PC-3 (cell line): ENCODE data around the gene ALDH16A1. TPM values are rescaled to one million over a fixed set of nuclear protein-coding genes. Genes with fewer than 3 reads are reported as not detected.

Source experiments
- ATAC-seq: fragments of 200-7000 bp; cut with Tn5 transposase; 2 replicates; pipeline ENCODE4 v1.9.1; 2020; ENCODE audit warnings: mild to moderate bottlenecking, moderate library complexity
- BruUV-seq: library from RNA; stranded (reverse); fragments of 400-500 nt; replicated peaks from 2 replicates; lab custom pipeline; 2021; lab: Mats Ljungman, UMichigan
- CTCF ChIA-PET: fragments of 300-600 bp; sonication (Branson Sonifier 250); formaldehyde crosslinking; loops from one replicate; lab custom pipeline; 2022; ENCODE audit warnings: antibody characterized with exemption; lab: Charles Lee
- POLR2A ChIA-PET: fragments of 300-600 bp; sonication (Branson Sonifier 250); formaldehyde crosslinking; loops from one replicate; lab custom pipeline; 2022; ENCODE audit warnings: antibody characterized with exemption; ENCODE audit not compliant: unreplicated experiment; lab: Charles Lee
- DNase-seq: peaks from one replicate; pipeline ENCODE4 v3.0.0-alpha.2; 2015
- H2AFZ ChIP-seq: fragments of 300-600 bp; sonication (generic); 2 replicates; pipeline ENCODE4 v1.6.0; 2016; ENCODE audit warnings: antibody characterized with exemption, low read length
- H3F3A ChIP-seq: fragments of 300-600 bp; sonication (generic); one replicate; pipeline ENCODE4 v1.6.0; 2017; ENCODE audit warnings: antibody characterized with exemption, low read length, control low read depth, mild to moderate bottlenecking; ENCODE audit not compliant: unreplicated experiment
- H3K27ac ChIP-seq: fragments of 300-600 bp; sonication (generic); 2 replicates; pipeline ENCODE4 v1.5.1; 2016; ENCODE audit warnings: mild to moderate bottlenecking, low read length
- H3K27me3 ChIP-seq: fragments of 300-600 bp; sonication (generic); 2 replicates; pipeline ENCODE4 v1.6.1; 2016; ENCODE audit warnings: low read length, mixed read lengths
- H3K36me3 ChIP-seq: fragments of 300-600 bp; sonication (generic); 2 replicates; pipeline ENCODE4 v1.6.1; 2016; ENCODE audit warnings: low read depth, mixed run types, low read length, mixed read lengths
- H3K4me1 ChIP-seq: fragments of 300-600 bp; sonication (generic); 2 replicates; pipeline ENCODE4 v1.5.1; 2016; ENCODE audit warnings: low read length; ENCODE audit not compliant: insufficient read depth
- H3K4me2 ChIP-seq: fragments of 300-600 bp; sonication (generic); 2 replicates; pipeline ENCODE4 v1.6.0; 2016; ENCODE audit warnings: low read length
- H3K4me3 ChIP-seq: fragments of 300-600 bp; sonication (generic); 2 replicates; pipeline ENCODE4 v1.5.1; 2016; ENCODE audit warnings: mild to moderate bottlenecking, low read length, mixed read lengths
- H3K79me2 ChIP-seq: fragments of 300-600 bp; sonication (generic); 2 replicates; pipeline ENCODE4 v1.6.1; 2017; ENCODE audit warnings: low read length, mixed read lengths
- H3K9ac ChIP-seq: fragments of 300-600 bp; sonication (generic); 2 replicates; pipeline ENCODE4 v1.6.0; 2016; ENCODE audit warnings: mild to moderate bottlenecking, low read length
- H3K9me2 ChIP-seq: fragments of 300-600 bp; sonication (generic); replicated peaks from 2 replicates; pipeline ENCODE4 v1.6.1; 2016; ENCODE audit warnings: mixed run types, low read length, mixed read lengths
- H3K9me3 ChIP-seq: fragments of 300-600 bp; sonication (generic); 2 replicates; pipeline ENCODE4 v1.6.1; 2016; ENCODE audit warnings: low read length, mixed read lengths
- H4K20me1 ChIP-seq: fragments of 300-600 bp; sonication (generic); 2 replicates; pipeline ENCODE4 v1.6.1; 2016; ENCODE audit warnings: low read length, mixed read lengths
- EZH2 ChIP-seq: fragments of 300-600 bp; sonication (generic); IDR thresholded peaks from one replicate; pipeline ENCODE4 v1.6.1; 2017; ENCODE audit warnings: antibody characterized with exemption, mild to moderate bottlenecking, low read length; ENCODE audit not compliant: unreplicated experiment
- EZH2phosphoT487 ChIP-seq: fragments of 300-600 bp; sonication (generic); IDR thresholded peaks from 2 replicates; pipeline ENCODE4 v1.6.1; 2018; ENCODE audit warnings: mild to moderate bottlenecking, antibody characterized with exemption, low read length, borderline replicate concordance
- intact Hi-C: fragments of 100-400 bp; cut with micrococcal nuclease; formaldehyde crosslinking; loops from 2 replicates; pipeline ENCODE4 v1.9.0; 2023
- total RNA-seq: library from RNA; depleted of rRNA; stranded (reverse); fragments of >200 nt; gene quantifications from 2 replicates; pipeline ENCODE4 v1.2.3, GENCODE V29; 2014
- TF ChIP-seq, protein P1 (sequence below): fragments of 300-600 bp; sonication (generic); conservative IDR thresholded peaks from 2 replicates; pipeline ENCODE4 v1.5.1; 2017; ENCODE audit warnings: antibody characterized with exemption, low read depth, mild to moderate bottlenecking, low read length

Gene ALDH16A1
- total RNA-seq, 1 experiment from 2014 or later = not detected

DNA sequence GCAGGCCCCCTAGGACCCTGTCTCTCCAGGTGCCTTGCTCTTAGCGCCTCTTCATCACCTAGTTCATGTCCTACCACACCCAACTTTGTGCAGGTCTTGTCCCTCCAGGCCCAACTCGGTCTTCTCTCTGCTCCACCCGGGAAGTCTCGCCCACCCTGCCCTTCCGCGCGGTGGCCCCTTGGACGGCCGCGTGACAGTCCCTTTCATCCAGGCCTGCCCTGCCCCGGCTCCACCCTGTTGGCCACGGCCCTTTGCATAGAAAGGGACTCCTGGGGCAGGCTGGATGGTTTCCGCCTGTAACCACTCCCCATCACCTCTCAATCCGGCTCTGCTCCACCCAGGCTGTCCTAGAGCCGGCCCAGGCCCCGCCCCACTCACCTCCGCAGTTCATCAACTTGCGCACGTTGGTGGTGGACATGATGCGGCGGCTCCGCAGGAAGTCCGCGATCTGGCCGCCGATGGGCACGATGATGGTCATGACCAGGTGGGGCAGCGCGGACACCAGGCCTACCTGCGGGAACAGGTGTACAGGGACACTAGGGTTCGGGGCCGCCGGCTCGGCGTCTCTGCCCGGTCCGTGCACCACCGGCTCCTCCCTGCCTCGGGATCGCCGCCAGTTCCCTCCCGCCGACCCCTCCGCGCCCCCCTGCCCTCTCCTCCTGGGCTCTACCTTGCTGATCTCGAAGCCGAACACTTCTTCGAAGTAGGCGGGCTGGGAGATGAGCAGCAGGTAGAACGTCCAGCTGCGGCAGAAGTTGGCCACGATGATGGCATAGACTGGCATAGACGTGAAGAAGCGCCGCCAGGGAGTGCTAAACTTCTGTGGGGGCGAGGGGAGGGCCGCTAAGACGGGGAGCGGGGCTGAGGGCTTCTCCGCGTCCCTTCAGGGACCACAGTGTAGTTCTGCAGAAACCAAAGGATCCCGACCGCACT, 20.6 kb upstream of the ALDH16A1 start:
- H3K27ac ChIP-seq = no peak overlapping the region
- H3K9me3 ChIP-seq = no peaks in the 10 kb centered on the region
- no peaks in the 10 kb centered on the region for H3K9me2 ChIP-seq
- no TSS peak for BruUV-seq
- ChIA-PET POLR2A (no interaction called here), CTCF (no interaction called here)
- no peaks in the 10 kb centered on the region for H4K20me1 ChIP-seq
- peaks cover 28% of the 10 kb centered on the region for H3K27me3 ChIP-seq
- no peaks in the 10 kb centered on the region for H3F3A ChIP-seq
- intact Hi-C loops = no loop called here
- TF ChIP-seq, protein P1, sequence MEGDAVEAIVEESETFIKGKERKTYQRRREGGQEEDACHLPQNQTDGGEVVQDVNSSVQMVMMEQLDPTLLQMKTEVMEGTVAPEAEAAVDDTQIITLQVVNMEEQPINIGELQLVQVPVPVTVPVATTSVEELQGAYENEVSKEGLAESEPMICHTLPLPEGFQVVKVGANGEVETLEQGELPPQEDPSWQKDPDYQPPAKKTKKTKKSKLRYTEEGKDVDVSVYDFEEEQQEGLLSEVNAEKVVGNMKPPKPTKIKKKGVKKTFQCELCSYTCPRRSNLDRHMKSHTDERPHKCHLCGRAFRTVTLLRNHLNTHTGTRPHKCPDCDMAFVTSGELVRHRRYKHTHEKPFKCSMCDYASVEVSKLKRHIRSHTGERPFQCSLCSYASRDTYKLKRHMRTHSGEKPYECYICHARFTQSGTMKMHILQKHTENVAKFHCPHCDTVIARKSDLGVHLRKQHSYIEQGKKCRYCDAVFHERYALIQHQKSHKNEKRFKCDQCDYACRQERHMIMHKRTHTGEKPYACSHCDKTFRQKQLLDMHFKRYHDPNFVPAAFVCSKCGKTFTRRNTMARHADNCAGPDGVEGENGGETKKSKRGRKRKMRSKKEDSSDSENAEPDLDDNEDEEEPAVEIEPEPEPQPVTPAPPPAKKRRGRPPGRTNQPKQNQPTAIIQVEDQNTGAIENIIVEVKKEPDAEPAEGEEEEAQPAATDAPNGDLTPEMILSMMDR = no peak
- TF ChIP-seq EZH2 = no peak
- TF ChIP-seq EZH2phosphoT487 = no peak
- no peaks in the 10 kb centered on the region for H3K79me2 ChIP-seq
- DNase-seq = no peak
- ATAC-seq = no peak
- no peak overlapping the region for H2AFZ ChIP-seq
- 0 out of 2 replicates have a peak, but pooled peaks cover 8% of the 10 kb centered on the region for H3K4me1 ChIP-seq
- H3K4me3 ChIP-seq = no peak overlapping the region
- no peaks in the 10 kb centered on the region for H3K36me3 ChIP-seq
- H3K4me2 ChIP-seq = no peak overlapping the region
- no peak overlapping the region for H3K9ac ChIP-seq

DNA sequence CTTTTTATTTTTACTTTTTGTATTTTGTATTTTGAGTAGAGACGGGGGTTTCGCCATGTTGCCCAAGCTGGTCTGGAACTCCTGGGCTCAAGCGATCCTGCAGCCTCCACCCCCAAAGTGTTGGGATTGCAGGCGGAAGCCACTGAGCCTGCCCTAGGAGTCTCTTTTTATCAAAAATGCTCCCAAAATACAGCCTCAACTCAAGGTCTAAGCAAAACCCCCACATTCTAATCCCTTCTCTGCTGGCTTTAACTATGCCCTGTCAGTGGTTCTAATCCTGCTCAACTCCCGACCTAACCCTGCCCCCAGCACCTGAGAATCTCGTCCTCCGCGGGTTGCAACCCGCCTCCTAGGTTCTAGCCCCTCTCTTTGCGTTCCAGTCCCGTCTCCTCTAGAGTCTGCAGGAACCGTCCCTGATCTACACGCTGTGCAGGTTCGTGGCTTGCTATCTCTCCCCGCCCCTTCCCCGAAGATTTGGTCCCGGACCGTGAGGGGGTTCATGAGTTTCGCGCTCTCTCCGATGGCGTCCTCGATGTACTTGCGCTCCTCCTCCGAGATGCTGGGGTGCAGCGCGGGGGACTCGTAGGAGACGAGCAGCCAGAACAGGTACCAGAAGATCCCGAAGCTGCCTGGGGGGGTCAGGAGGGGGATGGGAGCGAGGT, 19.7 kb upstream of the ALDH16A1 start:
- no peaks in the 10 kb centered on the region for H3K36me3 ChIP-seq
- no peaks in the 10 kb centered on the region for H3K9me3 ChIP-seq
- H4K20me1 ChIP-seq = no peaks in the 10 kb centered on the region
- no TSS peak for BruUV-seq
- intact Hi-C loops = no loop called here
- no peak overlapping the region for H3K27ac ChIP-seq
- ChIA-PET CTCF (no interaction called here), POLR2A (no interaction called here)
- ATAC-seq (no peak), DNase-seq (no peak)
- no peaks in the 10 kb centered on the region for H3K79me2 ChIP-seq
- H3K27me3 ChIP-seq = peaks cover 28% of the 10 kb centered on the region
- H3K4me3 ChIP-seq = no peak overlapping the region
- TF ChIP-seq, protein P1 = no peak
- no peak for TF ChIP-seq EZH2phosphoT487
- TF ChIP-seq EZH2 = no peak
- no peaks in the 10 kb centered on the region for H3K9me2 ChIP-seq
- no peak overlapping the region for H3K9ac ChIP-seq
- no peaks in the 10 kb centered on the region for H3F3A ChIP-seq
- no peak overlapping the region for H3K4me2 ChIP-seq
- no peak overlapping the region for H2AFZ ChIP-seq
- H3K4me1 ChIP-seq = 0 out of 2 replicates have a peak, but pooled peaks cover 2% of the 10 kb centered on the region
